Frontal cortex (tissue), 4 donors: ENCODE results near the gene MICU1. TPM values are rescaled to one million over a fixed set of nuclear protein-coding genes. Genes with fewer than 3 reads are reported as not detected.
"Not testable (repeated sequence)": the region's sequence is repeated elsewhere in the genome, so short reads cannot be mapped to it uniquely, and the experiment has no call there.

ENCODE experiments used
- DNase-seq, 2 donors: peaks; one replicate each; pipeline ENCODE4 v3.0.0; 2012; ENCODE audit warnings: low spot score in 2 of 2
- FAIRE-seq: peaks from 2 replicates; lab custom pipeline; 2012; peaks lifted over from hg19 to GRCh38; lab: Jason Lieb, UNC
- total RNA-seq: library from RNA; depleted of rRNA; stranded (reverse); fragments of >200 nt; gene quantifications from one replicate; pipeline ENCODE4 v1.2.3, GENCODE V29; 2014
- donor health status: control.
- donor health status: control.
- donor health status: control.

Gene MICU1
- total RNA-seq, 1 donor from 2014 or later: 63.6 TPM

DNA sequence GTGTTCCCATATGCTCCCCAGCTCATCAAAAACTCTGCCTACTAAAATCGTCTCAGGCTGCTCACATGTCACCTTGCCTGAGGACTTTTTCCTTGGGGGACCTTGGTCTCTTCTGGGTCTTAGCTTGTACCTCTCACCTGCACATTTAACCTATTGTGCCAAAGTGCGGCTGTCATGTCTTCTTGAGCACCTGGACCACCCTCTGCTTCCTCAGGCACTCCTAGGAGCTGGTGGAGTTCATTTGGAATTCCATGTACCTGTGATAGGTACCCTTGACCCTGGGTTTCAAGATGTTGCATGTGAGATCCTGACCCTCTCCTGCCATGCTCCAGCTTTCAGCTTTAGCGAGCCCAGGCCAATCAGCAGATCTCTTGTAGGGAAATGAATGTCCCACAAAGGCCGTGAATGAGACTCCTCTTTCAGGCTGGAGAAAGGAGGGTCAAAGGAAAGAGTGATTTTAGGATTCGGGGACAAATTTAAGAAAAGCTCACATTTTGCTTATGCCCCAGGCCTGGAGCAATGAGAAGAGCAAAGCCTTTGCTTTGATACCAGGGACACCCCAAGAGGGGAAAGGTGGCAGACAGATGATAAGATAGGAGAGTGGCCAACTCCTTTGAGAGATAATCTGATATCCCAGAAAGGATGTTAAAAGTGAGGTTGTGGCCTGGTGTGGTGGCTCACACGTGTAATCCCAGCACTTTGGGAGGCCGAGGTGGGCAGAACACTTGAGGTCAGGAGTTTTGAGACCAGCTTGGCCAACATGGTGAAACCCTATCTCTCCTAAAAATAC is 260.6 kb downstream of the MICU1 start:
- no peak for FAIRE-seq

GRCh38 chr10:72364239-72364777 is 261.6 kb downstream of the MICU1 start:
- DNase-seq (peak; percentile 42 to 77), FAIRE-seq (no peak)

More for the DNA sequence above, 260.6 kb downstream of the MICU1 start:
- no peak for DNase-seq

- DNase-seq (no peak), FAIRE-seq (no peak)
Observed at GRCh38 chr10:72356987-72357386, 268.9 kb downstream of the MICU1 start.

- no peak for DNase-seq
- FAIRE-seq: no peak
Observed at GRCh38 chr10:72356115-72356514, 269.8 kb downstream of the MICU1 start.

DNA sequence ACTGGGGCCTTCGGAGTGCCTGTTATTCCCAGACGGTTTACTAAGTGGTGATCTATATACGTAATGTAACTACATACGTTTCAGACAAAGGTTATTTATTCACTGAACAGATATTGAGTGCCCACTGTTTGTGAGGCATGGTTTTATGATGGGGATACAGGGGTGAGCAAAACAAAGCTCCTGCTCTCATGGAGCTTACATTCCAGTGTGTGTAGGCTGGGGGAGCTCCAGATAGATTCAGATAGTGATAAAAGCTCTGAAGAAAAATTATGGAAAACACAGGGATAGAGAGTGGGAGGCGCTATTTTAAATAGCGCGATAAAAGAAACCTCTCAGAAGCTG is 270.7 kb downstream of the MICU1 start:
- no peak for FAIRE-seq
- no peak for DNase-seq

DNA sequence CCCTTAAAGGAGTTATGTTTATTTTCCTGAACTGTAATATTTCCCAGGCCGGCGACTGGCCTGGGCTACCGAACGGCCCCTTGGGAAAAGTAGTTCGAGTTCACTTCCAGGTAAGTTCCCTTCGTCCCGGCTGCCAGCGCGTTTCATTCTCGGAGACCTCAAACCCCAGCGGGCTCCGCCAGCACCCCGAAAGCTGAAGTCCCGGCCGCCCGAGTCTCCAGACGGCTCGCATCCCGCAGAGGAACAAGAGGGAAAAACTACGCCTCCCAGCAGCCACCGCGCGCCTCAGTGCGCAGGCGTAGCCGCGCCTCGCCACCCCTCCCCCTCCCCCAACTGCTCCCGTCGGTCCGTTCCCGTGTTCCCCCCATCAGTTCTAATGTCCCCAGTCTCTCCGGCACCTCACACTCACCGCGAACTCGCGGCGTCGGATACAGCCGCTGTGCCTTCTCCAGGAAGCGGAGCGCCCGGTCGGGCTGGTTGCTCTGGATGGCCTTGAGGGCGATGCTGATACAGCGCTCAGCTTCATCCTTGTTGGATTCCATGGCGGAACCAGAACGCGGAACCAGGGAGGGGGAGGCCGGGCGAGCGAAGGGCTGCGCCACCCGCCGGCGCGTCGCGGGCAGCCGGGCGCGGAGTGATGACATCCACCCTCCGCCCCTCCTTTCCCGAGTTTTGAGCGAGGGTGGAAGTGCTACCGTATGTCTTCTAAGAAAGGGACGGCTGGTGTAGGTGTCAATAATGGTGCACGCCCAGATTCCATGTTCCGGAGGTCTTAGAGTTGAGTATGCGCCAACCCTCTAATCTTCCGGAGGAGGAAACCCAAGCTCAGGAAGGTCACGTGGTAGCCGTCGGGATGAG is 271.3 kb downstream of the MICU1 start, which contains the start of gene DNAJB12:
Gene DNAJB12 (minus strand): TSS at position 564 of the 858 bp plus-strand sequence. CDS start 22 bp downstream, at position 542.
- no peak for FAIRE-seq
- peak; percentile 89 to 91 for DNase-seq

- no peak for DNase-seq
- FAIRE-seq: no peak
Observed at GRCh38 chr10:72353965-72354355, 271.9 kb downstream of the MICU1 start.

GRCh38 chr10:72353028-72353964 is 272.6 kb downstream of the MICU1 start:
- no peak for DNase-seq
- no peak for FAIRE-seq

DNA sequence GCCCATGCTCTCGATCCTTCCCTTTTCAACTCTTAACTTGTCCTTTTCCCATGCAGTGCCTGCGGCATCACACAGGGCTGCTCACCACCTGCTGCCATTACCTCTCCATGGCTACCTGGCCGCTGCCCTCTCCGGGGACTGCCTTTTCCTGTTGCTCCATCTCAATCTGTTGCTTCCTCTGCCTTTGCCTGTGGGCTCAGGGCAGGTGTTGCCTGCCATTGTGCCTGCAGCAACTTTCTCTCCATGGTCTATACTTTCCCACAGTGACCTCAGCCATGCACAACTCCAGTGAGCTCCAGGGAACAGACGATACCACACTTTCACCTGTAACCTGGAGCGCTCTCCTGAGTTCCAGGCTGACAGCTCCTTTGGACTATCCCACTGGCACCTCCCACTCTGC is 274.4 kb downstream of the MICU1 start:
- FAIRE-seq: no peak

GRCh38 chr10:72349438-72349837 is 276.4 kb downstream of the MICU1 start:
- no peak for FAIRE-seq
- DNase-seq: no peak

More for the DNA sequence above, 274.4 kb downstream of the MICU1 start:
- DNase-seq: no peak

DNA sequence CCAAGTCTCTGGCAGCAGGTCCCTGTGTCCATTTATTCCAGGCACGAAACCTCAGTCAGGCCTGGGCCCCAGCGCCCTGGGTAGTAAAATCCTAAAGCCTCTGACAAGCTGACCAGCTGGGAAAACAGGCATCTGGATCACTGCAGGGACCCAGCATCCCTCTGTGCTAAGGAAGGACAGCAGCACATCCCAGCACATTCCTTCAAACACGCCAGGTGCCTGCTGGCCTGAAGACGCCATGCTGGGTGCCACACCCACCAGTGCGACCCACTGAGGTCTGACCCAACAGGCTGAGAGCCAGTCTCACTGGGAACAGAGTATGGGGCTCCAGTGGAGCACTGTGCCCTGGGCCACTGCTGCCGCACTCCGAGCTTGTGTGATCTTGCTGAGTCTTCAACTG is 277.6 kb downstream of the MICU1 start:
- no peak for DNase-seq
- no peak for FAIRE-seq

DNA sequence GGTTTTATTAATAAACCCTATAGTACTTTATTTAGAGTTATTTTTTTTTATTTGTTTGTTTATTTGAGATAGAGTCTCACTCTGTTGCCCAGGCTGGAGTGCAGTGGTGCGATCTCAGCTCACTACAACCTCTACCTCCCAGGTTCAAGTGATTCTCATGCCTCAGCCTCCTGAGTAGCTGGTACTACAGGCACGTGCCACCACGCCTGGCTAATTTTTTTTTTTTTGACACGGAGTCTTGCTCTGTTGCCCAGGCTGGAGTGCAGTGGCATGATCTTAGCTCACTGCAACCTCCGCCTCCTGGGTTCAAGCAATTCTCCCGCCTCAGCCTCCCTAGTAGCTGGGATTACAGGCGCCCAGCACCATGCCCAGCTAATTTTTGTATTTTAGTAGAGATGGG is 279.8 kb downstream of the MICU1 start:
- not testable (repeated sequence) for FAIRE-seq, DNase-seq

- DNase-seq: no peak
- FAIRE-seq: no peak
Observed at GRCh38 chr10:72344932-72345331, 280.9 kb downstream of the MICU1 start.

- DNase-seq (no peak), FAIRE-seq (no peak)
Observed at GRCh38 chr10:72342911-72343310, 283.0 kb downstream of the MICU1 start.

- no peak for FAIRE-seq
- DNase-seq: no peak
Observed at GRCh38 chr10:72340510-72341261, 285.2 kb downstream of the MICU1 start.

DNA sequence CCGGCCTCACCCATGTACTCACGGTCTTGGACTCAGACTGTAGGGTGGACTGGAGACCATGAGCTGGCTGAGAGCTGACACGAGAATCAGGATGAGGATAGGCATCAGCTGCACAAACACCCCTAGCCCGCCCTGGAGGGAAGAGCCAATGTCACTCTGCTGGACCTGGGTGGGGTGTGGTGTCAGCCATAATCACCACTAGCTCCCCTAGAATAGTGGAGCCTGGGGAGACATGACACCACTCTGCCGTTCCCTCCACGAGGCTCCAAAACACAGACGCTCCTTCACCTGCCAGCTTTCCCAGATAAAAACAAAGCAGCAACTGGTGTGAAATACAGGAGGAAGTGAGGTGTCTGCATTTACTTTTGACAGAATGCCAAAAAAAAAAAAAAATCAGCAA is 287.7 kb downstream of the MICU1 start:
- DNase-seq (no peak), FAIRE-seq (no peak)

GRCh38 chr10:72337722-72338121 is 288.2 kb downstream of the MICU1 start:
- no peak for DNase-seq
- no peak for FAIRE-seq

GRCh38 chr10:72337039-72337629 is 288.7 kb downstream of the MICU1 start:
- FAIRE-seq (no peak), DNase-seq (peak; percentile 56 to 66)
